GM21529 (cell line): ENCODE measurements around the gene NECTIN2.
"Not testable (repeated sequence)": the region's sequence is repeated elsewhere in the genome, so short reads cannot be mapped to it uniquely, and the experiment has no call there.

Experiments used
- ATAC-seq: cut with Tn5 transposase; IDR thresholded peaks from one replicate; pipeline ENCODE4 v1.9.1; 2021; ENCODE audit not compliant: unreplicated experiment

Gene NECTIN2

DNA sequence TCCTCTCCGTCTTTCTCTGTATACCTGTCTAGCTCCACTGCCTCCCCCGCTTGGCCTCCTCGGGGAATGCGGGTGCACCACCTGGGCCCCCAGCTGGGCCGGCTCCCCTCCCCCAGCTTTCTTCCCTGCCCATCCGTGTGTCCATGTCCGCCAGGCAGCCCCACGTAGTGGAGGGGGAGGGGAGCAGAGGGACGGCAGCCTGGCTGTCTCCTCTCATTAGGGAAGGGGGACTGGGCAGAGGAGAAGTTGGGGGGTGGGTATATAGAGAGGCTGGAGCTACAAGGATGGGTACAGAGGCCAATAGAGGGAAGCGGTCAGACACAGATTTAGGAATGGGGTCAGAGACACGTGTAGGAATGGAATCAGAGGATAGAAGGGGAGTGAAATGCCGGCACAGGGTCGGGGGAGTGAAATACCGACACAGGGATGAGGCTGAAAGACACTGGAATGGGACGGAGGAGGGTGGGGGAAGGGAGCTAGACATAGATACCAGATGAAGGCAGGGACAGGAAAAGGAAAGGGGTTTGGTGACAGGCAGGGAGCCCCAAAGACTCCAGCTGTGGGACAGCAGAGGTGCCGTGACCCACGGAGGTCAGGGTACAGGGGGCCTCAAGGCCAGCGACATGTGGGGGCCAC is 2.8 kb downstream of the NECTIN2 start:
- ATAC-seq = no peak

DNA sequence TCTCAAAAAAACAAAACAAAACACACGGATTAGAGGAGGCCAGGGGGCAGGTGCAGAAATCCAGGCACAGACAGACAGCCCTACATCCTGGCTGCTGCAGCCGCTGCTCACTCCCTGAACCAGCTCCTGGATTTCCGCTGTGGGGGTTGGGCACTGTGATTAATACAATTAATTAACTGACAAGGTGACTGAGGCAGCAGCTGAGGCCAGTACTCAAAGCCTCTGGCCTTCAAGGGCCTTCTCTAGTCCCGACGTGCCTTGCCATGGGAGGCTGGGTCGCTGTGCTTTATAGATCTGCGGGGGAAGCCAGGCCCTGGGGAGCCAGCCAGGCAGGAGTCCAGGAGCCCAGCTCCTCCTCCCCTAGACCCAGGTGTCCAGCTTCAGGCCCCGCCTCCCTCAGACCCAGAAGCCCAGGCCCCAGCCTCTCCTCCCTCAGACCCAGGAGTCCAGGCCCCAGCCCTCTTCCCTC is 4.6 kb downstream of the NECTIN2 start:
- no peak for ATAC-seq

DNA sequence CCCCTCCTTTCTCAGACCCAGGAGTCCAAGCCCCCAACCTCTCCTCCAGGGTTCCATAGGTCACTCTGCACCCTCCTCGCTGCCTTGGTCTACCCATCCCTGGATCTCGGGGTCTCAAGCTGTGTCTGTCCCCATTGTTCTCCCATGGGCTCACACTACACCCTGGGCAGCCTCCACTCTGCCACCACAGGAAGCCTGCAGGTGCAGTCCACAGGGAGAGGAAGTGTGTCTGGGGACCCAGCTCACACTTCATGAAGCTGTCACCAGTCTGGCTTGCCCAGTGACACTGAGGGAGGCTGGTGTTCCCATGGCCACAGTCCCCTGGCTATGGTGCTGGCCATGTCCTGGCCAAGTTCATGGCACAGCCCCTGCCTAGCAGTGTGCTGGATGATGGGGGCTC is 5.3 kb downstream of the NECTIN2 start:
- ATAC-seq = no peak

DNA sequence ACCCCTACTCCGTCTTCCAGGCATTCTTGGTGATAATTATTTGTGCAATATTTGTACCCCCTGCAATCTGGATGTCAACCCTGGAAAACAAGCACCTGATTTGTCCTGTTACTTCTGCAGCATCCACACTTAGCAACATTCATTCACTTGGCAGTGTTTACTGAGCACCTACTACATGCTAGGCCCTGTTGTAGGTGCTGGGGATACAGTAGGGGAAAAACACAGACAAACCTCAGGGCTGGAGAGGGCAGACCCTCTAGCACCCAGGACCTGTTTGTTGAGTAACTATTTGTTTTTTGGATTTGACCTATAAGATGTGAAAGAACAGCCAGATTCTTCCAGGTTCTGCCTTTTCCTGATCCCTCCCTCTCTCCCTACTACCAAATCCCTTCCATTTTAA is 9.5 kb downstream of the NECTIN2 start:
- ATAC-seq = no peak

DNA sequence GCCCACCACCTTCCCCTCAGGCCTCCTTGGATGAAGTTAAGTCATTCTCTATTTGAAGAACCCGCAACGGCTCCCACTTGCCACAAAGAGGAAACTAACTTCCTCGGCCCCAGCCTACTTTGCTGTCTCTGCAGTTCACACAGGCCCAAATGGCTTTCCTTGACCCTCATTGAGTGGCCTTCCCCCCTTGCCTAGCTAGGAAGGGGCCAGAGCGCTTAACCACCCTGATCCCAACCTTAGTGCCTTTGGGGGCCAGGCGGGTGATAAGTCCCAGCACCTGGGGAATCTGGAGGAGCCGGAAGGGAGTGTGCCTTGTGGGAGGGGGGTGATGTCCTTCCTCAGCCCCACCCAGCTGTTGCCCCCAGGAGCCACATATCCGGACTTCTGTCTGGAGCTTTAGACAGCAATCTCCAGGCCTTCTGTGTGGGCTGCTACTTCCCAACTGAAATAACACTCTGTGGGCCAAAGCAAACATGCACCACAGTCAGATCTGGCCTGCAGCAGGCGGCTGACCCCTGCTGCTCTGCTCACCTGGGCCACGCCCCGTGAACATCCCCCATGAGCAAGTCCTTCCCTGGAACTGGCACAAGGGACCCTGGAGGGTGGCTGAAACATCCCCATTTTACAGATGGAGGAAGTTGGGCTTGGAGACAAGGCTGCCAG is 10.5 kb downstream of the NECTIN2 start:
- ATAC-seq = no peak

DNA sequence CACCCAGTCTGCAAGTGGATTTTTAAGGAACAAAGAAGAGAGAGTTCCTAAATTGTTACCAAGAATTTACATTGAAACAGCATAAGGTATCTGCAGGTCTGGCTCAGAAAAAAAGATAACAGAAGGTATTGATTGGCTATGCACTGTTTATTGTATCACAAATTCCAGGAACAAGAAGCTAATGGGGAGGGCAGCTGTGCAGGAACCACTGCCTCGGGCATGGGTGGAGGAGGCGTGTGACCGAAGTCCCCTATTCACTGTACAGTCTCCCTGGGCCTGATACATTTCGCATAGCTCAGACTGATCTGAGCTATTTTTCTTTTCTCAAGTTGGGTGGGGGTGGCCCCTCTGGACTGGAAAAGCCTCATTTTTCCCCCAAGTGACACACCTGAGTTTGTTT is 11.7 kb downstream of the NECTIN2 start:
- ATAC-seq = no peak

DNA sequence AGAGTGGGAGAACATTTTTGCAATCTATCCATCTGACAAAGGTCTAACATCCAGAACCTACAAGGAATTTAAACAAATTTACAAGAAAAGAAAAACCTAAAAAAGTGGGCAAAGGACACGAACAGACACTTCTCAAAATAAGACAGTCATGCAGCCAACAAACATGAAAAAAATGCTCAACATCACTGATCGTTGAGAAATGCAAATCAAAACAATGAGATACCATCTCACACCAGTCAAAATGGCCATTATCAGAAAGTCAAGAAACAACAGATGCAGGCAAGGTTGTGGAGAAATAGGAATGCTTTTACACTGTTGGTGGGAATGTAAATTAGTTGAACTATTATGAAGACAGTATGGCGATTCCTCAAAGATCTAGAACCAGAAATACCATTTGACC is 15.5 kb downstream of the NECTIN2 start:
- not testable (repeated sequence) for ATAC-seq

DNA sequence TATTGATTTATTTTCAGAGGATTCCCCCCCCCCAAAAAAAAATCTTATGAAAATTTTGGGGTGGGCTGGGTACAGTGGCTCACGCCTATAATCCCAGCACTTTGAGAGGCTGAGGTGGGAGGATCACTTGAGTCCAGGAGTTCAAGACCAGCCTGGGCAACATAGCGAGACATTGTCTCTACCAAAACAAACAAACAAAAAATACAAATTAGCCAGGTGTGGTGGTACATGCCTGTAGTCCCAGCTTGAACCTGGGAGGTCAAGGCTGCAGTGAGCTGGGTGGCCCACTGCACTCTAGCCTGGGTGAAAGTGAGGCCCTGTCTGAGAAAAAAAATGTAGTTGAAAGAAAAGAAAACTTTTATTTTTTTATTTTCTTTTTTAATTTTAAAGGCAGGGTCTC is 17.9 kb downstream of the NECTIN2 start:
- no peak for ATAC-seq

DNA sequence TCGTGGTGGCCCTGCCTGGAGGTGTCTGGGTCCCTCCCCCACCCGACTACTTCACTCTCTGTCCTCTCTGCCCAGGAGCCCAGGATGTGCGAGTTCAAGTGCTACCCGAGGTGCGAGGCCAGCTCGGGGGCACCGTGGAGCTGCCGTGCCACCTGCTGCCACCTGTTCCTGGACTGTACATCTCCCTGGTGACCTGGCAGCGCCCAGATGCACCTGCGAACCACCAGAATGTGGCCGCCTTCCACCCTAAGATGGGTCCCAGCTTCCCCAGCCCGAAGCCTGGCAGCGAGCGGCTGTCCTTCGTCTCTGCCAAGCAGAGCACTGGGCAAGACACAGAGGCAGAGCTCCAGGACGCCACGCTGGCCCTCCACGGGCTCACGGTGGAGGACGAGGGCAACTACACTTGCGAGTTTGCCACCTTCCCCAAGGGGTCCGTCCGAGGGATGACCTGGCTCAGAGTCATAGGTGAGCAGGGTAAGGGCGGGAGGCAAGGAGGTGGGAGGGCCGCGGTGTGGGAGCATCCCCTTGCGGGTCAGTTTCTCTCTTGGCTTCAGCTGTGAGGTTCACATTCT is 19.2 kb downstream of the NECTIN2 start:
- no peak for ATAC-seq

DNA sequence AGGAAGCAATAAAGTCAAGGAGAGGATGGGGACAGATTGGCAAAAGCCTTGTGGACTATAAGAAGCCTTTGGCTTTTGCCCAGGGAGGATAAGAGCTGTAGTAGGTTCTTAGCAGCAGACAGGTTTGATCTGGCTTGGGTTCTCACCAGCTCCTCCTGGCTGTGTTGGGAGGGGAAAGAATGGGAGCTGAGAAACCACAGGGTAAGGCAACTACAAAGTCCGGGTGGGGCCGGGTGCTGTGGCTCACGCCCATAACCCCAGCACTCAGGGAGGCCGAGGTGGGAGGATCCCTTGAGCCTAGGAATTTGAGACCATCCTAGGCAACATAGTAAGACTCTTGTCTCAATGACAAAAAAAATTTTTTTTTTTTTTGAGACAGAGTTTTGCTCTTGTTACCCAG is 20.6 kb downstream of the NECTIN2 start:
- ATAC-seq = no peak

DNA sequence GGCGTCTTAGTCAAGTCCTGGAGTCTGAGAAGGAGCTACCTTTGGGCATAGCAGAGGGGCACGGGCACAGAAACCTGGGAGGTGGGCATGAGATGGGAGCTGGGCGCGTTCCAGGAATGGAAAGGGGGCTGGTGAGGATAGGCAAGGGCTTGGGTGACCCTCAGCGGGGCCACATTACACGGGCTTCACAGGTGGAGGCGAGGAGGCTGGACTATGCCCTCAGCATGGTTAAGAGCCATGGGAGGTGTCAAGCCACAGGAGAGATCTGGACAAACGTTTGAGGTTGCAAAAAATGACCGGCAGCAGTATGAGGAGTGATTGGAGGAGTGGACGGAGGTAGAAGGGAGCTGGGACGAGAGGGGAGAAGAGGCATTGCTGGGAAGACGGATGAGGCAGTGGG is 21.5 kb downstream of the NECTIN2 start:
- ATAC-seq = no peak

DNA sequence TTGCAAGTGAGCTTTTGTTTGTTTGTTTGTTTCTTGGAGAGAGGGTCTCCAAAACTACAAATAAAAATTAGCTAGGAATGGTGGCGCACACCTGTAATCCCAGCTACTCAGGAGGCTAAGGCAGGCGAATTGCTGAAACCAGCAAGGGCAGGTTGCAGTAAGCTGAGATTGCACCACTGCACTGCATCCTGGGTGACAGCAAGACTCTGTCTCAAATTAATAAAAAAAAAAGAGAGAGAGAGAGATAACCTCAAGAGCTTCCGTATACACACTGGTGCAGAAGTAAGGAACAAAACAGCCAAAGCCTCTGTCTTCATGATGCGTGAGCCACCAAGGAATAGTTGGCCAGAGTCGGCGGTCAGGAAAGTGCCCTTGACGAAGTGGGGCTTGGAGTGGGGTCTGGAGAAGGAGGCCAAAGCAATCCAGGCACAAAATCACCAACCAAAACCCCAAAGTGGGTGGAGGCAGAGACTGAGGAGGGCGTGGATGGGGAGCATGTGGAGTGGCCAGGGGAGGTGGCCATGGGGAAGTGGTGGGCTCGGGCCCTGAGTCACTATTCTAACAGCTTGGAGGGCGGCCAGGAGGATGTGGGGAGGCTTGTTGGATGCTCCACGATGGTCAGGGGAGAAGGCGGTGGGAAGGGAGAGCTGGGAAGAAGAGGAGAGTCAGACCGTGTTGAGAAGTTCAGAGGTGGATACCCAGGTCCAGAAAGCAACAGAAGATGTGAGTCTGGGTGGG is 23.8 kb downstream of the NECTIN2 start:
- no peak for ATAC-seq

DNA sequence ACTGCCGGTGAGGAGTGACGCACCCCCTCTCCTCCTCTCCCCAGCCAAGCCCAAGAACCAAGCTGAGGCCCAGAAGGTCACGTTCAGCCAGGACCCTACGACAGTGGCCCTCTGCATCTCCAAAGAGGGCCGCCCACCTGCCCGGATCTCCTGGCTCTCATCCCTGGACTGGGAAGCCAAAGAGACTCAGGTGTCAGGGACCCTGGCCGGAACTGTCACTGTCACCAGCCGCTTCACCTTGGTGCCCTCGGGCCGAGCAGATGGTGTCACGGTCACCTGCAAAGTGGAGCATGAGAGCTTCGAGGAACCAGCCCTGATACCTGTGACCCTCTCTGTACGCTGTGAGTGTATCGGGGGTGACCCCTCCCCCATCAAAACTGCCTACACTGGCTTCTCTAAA is 25.7 kb downstream of the NECTIN2 start:
- no peak for ATAC-seq

DNA sequence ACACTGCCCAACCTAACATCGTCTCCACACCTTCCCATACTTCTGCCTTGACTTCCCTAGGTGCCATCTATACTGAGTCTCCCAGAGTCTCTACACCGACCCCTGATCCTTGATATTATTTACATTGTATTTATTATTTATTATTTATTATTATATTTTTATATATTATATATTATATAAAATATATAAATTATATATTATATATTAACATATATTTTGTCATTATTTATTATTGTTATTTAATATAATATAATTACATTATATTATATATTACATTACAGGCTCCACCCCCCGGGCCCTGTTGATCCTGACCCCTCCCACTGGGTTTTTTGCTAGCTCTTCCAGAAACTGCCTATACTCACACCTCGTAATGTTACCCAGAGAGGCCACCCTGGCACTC is 26.6 kb downstream of the NECTIN2 start:
- ATAC-seq = no peak

DNA sequence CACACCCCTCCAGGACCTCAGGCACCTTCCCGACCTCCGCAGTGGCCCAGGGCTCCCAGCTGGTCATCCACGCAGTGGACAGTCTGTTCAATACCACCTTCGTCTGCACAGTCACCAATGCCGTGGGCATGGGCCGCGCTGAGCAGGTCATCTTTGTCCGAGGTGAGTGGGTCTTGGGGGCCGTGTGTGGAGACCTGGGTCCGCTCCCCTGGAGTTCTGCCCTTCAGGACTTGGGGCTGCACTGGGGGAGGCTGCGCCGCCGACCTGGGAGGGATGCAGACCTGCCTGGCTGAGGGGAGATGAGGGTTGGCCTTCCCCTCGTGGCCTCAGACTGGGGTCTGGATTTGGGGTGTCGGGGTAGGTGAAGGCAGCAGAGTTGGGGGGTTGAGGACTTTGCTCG is 28.2 kb downstream of the NECTIN2 start:
- no peak for ATAC-seq

DNA sequence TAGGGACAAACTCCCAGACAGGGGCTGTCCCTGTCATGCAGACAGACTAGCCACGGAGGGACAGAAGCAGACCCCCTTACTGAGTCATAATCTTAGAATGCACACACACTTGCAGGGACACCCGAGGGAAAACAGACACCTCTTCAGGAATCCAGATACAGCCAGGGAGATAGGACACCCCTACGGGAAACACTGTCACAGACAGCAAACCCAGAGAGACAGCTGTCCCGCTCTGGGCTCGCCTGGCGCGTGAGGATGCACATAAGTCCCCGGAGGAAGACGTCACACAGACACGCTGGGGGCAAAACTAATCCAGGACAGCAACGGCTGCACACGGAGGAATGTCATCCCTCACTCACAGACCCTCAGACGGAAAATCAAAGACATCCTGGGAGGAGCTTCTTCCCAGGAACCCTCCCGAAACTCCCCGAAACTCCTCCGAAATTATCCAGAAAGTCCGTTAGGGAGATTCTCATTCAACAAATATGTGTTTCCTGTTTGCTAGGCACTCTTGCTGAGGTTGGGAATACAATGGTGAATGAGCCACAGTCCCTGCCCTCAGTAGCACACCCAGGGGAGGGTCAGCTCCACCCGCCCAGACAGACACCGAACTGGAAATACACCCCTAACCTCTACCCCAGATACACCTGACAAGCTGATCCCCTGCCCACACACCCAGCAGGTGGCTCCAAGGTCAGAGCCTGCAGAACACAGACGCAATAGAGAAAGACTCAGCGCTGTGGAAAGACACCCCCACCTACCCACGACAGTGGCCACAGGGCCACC is 29.8 kb downstream of the NECTIN2 start:
- ATAC-seq = no peak

DNA sequence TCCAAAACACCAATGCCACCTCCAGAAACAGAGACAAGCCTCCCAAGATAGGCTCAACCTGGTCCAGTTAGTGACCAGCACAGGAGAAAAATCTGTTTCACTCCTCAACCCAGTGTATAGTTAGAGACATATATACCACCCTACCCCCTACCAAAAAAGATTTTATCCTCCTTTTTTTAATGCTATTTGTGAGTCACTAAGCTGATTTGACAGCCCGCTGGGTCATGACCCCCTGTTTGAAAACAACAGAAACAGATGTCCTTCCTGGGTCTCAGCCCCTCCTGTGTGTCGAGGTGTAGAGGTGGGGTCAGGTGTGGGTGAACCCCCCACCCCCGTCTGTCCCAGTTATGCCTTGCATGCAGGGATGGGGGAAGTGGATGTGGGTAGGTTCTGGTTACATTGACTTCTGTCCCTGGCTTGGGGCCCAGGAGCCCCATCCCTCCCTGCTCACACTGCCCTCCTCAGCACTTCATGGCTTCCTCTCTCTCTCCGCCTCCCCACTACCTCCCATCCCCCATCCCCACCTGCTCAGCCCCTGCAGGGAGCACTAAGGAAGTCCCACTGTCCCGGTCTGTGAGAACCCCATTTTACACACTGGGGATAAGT is 30.9 kb downstream of the NECTIN2 start:
- ATAC-seq = no peak

DNA sequence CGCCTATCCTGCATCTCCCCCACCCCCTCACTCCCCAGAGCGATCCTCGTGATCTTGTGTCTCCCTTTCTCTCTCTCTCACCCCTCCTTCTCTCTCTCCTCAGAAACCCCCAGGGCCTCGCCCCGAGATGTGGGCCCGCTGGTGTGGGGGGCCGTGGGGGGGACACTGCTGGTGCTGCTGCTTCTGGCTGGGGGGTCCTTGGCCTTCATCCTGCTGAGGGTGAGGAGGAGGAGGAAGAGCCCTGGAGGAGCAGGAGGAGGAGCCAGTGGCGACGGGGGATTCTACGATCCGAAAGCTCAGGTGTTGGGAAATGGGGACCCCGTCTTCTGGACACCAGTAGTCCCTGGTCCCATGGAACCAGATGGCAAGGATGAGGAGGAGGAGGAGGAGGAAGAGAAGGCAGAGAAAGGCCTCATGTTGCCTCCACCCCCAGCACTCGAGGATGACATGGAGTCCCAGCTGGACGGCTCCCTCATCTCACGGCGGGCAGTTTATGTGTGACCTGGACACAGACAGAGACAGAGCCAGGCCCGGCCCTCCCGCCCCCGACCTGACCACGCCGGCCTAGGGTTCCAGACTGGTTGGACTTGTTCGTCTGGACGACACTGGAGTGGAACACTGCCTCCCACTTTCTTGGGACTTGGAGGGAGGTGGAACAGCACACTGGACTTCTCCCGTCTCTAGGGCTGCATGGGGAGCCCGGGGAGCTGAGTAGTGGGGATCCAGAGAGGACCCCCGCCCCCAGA is 32.2 kb downstream of the NECTIN2 start:
- ATAC-seq = no peak

DNA sequence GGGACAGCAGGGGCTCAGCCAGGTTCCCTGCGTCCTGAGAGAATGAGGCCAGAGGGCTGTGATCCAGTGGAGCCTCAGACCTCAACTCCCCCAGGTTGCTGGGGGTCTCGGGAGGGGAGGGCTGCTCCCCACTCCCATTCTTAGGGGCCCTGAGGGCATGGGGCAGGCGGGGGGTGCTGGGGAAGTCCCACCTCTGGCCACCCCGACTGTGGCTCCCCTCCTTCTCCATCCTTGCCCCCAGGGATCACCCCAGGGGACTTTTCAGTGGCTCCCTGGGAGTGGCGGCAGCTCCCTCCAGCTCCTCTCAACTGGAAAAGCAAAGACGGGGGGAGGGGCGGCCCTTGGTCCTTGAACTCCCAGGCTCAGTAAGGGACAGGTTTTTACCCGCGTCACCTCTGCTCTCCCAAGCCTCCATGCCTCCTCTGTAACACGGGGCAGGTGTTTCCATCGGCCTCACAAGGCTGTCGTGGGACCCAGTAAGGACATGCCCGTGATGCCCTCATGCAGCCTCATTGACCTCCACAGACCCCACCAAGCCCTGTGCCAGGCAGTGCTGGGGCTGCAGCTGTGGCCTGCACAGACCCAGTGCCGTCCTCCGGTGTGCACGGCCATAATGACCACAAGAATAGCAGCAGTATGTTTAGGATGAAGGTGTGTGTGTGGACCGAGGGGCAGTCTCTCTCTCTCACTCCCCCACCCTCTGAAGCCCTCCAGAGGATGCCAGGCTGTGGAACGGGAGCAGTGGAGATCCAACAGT is 33.4 kb downstream of the NECTIN2 start:
- no peak for ATAC-seq
